Measurements from ENCODE around the gene WIPF1.

GRCh38 chr2:174566871-174567270, 30.7 kb downstream of the WIPF1 start:
- TF ChIP-seq POLR2AphosphoS5 (IDR thresholded peaks at IDR 0.05) (no peak), CTCF (IDR thresholded peaks at IDR 0.05) (no peak)

Data from esophagus muscularis mucosa (tissue), 3 donors.